ENCODE results near the gene PCDHGC5. TPM values are rescaled to one million over a fixed set of nuclear protein-coding genes. Genes with fewer than 3 reads are reported as not detected.

PCDHGC5 gene
- total and polyA plus RNA-seq, 7 donors = 0.08 to 1.2 (median 0.65) TPM; not detected in 1

DNA sequence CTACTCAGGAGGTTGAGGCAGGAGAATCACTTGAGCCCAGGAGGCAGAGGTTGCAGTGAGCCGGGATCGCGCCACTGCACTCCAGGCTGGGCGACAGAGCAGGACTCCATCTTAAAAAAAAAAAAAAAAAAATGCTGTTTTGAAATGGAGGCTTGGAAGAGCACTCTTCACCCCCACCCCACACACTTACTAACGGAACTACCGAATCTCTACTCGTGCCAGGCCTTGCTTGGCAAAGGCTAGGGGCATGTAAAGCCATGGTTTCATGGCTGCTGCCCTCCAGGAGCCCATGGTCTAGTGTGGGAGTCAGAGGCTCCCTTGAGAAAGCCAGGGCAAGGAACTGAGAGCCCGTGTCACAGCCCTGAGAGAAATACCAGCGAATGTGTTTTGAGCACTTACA is 21.3 kb downstream of the PCDHGC5 start:
- Histone ChIP-seq H3K36me3 (ENCODE audit: insufficient read depth in 1 of 2, low read depth in 1 of 2) (peaks cover 6 to 18% of the 10 kb centered on the region in 2 donors), H3K27me3 (ENCODE audit: insufficient read depth in 3 of 3, low read length in 2 of 3) (no peaks in the 10 kb centered on the region), H3K9me3 (no peaks in the 10 kb centered on the region), H3K4me1 (peaks cover 51% of the 10 kb centered on the region), H3K27ac (peak overlapping the region; percentile 38), H3K4me3 (no peak overlapping the region)
- TF ChIP-seq, protein P1, sequence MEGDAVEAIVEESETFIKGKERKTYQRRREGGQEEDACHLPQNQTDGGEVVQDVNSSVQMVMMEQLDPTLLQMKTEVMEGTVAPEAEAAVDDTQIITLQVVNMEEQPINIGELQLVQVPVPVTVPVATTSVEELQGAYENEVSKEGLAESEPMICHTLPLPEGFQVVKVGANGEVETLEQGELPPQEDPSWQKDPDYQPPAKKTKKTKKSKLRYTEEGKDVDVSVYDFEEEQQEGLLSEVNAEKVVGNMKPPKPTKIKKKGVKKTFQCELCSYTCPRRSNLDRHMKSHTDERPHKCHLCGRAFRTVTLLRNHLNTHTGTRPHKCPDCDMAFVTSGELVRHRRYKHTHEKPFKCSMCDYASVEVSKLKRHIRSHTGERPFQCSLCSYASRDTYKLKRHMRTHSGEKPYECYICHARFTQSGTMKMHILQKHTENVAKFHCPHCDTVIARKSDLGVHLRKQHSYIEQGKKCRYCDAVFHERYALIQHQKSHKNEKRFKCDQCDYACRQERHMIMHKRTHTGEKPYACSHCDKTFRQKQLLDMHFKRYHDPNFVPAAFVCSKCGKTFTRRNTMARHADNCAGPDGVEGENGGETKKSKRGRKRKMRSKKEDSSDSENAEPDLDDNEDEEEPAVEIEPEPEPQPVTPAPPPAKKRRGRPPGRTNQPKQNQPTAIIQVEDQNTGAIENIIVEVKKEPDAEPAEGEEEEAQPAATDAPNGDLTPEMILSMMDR (IDR thresholded peaks at IDR 0.05) = no peak
- no peak for DNase-seq
- ATAC-seq = no peak
- 72 to 79% (median 75%) methylated on average over 9 of the region's 9 CpGs for WGBS, 3 donors
- intact Hi-C loops (cut with DNase I) = loop anchor here in 1 of 2 donors (5.0 kb wide), 2 partner anchors 33 to 78 kb away; partner anchors contain the start of genes PCDHGA12 and PCDHGC3

DNA sequence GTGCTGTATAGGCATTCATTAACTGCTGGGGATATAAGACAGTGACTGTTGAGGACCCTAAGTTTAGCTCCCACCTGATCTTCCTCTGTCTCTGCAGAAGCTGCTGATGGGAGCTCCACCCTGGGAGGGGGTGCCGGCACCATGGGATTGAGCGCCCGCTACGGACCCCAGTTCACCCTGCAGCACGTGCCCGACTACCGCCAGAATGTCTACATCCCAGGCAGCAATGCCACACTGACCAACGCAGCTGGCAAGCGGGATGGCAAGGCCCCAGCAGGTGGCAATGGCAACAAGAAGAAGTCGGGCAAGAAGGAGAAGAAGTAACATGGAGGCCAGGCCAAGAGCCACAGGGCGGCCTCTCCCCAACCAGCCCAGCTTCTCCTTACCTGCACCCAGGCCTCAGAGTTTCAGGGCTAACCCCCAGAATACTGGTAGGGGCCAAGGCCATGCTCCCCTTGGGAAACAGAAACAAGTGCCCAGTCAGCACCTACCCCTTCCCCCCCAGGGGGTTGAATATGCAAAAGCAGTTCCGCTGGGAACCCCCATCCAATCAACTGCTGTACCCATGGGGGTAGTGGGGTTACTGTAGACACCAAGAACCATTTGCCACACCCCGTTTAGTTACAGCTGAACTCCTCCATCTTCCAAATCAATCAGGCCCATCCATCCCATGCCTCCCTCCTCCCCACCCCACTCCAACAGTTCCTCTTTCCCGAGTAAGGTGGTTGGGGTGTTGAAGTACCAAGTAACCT is 22.1 kb downstream of the PCDHGC5 start:
- H3K27me3 ChIP-seq (ENCODE audit: insufficient read depth in 3 of 3, low read length in 2 of 3) = no peaks in the 10 kb centered on the region
- peaks cover 6 to 23% of the 10 kb centered on the region in 2 donors for H3K36me3 ChIP-seq (ENCODE audit: insufficient read depth in 1 of 2, low read depth in 1 of 2)
- DNase-seq = no peak
- intact Hi-C loops (cut with DNase I) = loop anchor here in 1 of 2 donors (5.0 kb wide), 2 partner anchors 34 to 79 kb away; partner anchors contain the start of genes PCDHGA12 and PCDHGC3
- peaks cover 60% of the 10 kb centered on the region for H3K4me1 ChIP-seq
- peak overlapping the region; percentile 38 for H3K27ac ChIP-seq
- no peaks in the 10 kb centered on the region for H3K9me3 ChIP-seq
- WGBS, 3 donors = 83 to 88% (median 85%) methylated on average over 13 to 14 of the region's 14 CpGs
- no peak overlapping the region for H3K4me3 ChIP-seq
- no peak for ATAC-seq
- TF ChIP-seq, protein P1 (IDR thresholded peaks at IDR 0.05) = no peak

DNA sequence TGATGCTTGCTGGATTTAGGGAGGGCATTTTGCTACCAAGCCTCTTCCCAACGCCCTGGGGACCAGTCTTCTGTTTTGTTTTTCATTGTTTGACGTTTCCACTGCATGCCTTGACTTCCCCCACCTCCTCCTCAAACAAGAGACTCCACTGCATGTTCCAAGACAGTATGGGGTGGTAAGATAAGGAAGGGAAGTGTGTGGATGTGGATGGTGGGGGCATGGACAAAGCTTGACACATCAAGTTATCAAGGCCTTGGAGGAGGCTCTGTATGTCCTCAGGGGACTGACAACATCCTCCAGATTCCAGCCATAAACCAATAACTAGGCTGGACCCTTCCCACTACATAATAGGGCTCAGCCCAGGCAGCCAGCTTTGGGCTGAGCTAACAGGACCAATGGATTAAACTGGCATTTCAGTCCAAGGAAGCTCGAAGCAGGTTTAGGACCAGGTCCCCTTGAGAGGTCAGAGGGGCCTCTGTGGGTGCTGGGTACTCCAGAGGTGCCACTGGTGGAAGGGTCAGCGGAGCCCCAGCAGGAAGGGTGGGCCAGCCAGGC is 23.0 kb downstream of the PCDHGC5 start:
- intact Hi-C loops (cut with DNase I) = loop anchor here in 1 of 2 donors (5.0 kb wide), 2 partner anchors 35 to 80 kb away; partner anchors contain the start of genes PCDHGA12 and PCDHGC3
- Histone ChIP-seq H3K4me1 (peaks cover 64% of the 10 kb centered on the region), H3K36me3 (ENCODE audit: insufficient read depth in 1 of 2, low read depth in 1 of 2) (peaks cover 6 to 31% of the 10 kb centered on the region in 2 donors), H3K27me3 (ENCODE audit: insufficient read depth in 3 of 3, low read length in 2 of 3) (no peaks in the 10 kb centered on the region), H3K9me3 (no peaks in the 10 kb centered on the region), H3K27ac (peak overlapping the region; percentile 90), H3K4me3 (no peak overlapping the region)
- 60 to 67% (median 61%) methylated on average over 3 to 4 of the region's 4 CpGs for WGBS, 3 donors
- ATAC-seq (no peak), DNase-seq (no peak)
- TF ChIP-seq, protein P1 (IDR thresholded peaks at IDR 0.05) = no peak

DNA sequence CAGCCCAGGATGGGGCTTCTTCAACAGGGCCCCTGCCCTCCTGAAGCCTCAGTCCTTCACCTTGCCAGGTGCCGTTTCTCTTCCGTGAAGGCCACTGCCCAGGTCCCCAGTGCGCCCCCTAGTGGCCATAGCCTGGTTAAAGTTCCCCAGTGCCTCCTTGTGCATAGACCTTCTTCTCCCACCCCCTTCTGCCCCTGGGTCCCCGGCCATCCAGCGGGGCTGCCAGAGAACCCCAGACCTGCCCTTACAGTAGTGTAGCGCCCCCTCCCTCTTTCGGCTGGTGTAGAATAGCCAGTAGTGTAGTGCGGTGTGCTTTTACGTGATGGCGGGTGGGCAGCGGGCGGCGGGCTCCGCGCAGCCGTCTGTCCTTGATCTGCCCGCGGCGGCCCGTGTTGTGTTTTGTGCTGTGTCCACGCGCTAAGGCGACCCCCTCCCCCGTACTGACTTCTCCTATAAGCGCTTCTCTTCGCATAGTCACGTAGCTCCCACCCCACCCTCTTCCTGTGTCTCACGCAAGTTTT is 23.6 kb downstream of the PCDHGC5 start:
- Histone ChIP-seq H3K27me3 (ENCODE audit: insufficient read depth in 3 of 3, low read length in 2 of 3) (no peaks in the 10 kb centered on the region), H3K36me3 (ENCODE audit: insufficient read depth in 1 of 2, low read depth in 1 of 2) (peaks cover 6 to 37% of the 10 kb centered on the region in 2 donors), H3K9me3 (no peaks in the 10 kb centered on the region), H3K27ac (peak overlapping the region; percentile 90), H3K4me3 (peak overlapping the region; percentile 61), H3K4me1 (peaks cover 61% of the 10 kb centered on the region)
- intact Hi-C loops (cut with DNase I) = loop anchor here in 1 of 2 donors (5.0 kb wide), 2 partner anchors 35 to 80 kb away; partner anchors contain the start of genes PCDHGA12 and PCDHGC3
- ATAC-seq (peak; percentile 23 to 54 (median 35)), DNase-seq (peak; percentile 87 to 90)
- TF ChIP-seq, protein P1 (IDR thresholded peaks at IDR 0.05) = peak; percentile 83
- WGBS, 3 donors = 24 to 32% (median 31%) methylated on average over 25 to 28 of the region's 28 CpGs

Data from psoas muscle (tissue), 8 donors.